Testis (tissue), 3 donors: ENCODE results near the gene BCO2. TPM values are rescaled to one million over a fixed set of nuclear protein-coding genes. Genes with fewer than 3 reads are reported as not detected.

Experiments used
- DNase-seq: peaks from one replicate; pipeline ENCODE4 v3.0.0-alpha.2; 2019
- H3K27ac ChIP-seq, 2 donors: fragments of 200-600 bp; sonication (generic); one replicate each; pipeline ENCODE4 v1.5.1; 2019
- H3K27me3 ChIP-seq: fragments of 200-600 bp; sonication (generic); one replicate; pipeline ENCODE4 v1.5.1; 2019
- H3K36me3 ChIP-seq: fragments of 200-600 bp; sonication (generic); one replicate; pipeline ENCODE4 v1.5.1; 2017; ENCODE audit warnings: low read depth; ENCODE audit errors: missing control alignments
- H3K4me1 ChIP-seq: fragments of 200-600 bp; sonication (generic); one replicate; pipeline ENCODE4 v1.5.1; 2019
- H3K4me3 ChIP-seq, 2 donors: fragments of 200-600 bp; sonication (generic); one replicate each; pipeline ENCODE4 v1.5.1; 2017 to 2019
- H3K9me3 ChIP-seq: fragments of 200-600 bp; sonication (generic); one replicate; pipeline ENCODE4 v1.5.1; 2017
- POLR2A ChIP-seq: fragments of 450-650 bp; IDR thresholded peaks from one replicate; pipeline ENCODE4 v1.6.1; 2017; ENCODE audit warnings: antibody characterized with exemption, mild to moderate bottlenecking, moderate library complexity
- WGBS, 2 donors: methylation state at CpG; one replicate each; pipeline ENCODE4 v1.1.5; 2018; 5-methylcytosine and 5-hydroxymethylcytosine counted together
- intact Hi-C: fragments of 100-400 bp; cut with DNase I; formaldehyde crosslinking; loops from one replicate; pipeline ENCODE4 v1.15.1; 2023; ENCODE audit warnings: low total_unique reads
- polyA plus RNA-seq: library from polyadenylated mRNA; stranded (reverse); fragments of 350-450 nt; fragmentation: Illumina TruSeq; extraction: RNeasy Lipid Tissue Mini Kit (QIAGEN cat#74804); gene quantifications from one replicate; pipeline ENCODE4 v1.2.3, GENCODE V29; 2014; ENCODE audit warnings: low read depth, low replicate concordance; ENCODE audit not compliant: insufficient read depth
- total RNA-seq, 2 donors: library from RNA; depleted of rRNA; stranded (reverse); fragments of >200 nt; gene quantifications; one replicate each; pipeline ENCODE4 v1.2.3, GENCODE V29; 2016
- TF ChIP-seq, protein P1 (sequence below), 3 experiments: fragments of 450-650 bp in 2 of 3; fragments of 200-600 bp in 1 of 3; sonication (generic) in 1 of 3; IDR thresholded peaks; one replicate each; pipeline ENCODE4 v1.5.1; 2016 to 2019; ENCODE audit warnings: antibody characterized with exemption in 3 of 3, mild to moderate bottlenecking in 2 of 3, moderate library complexity in 1 of 3

BCO2 gene
- total and polyA plus RNA-seq, 3 donors from 2014 or later = 10.2 to 11.0 (median 10.4) TPM

- no peak for TF ChIP-seq POLR2A
- peaks cover 7% of the 10 kb centered on the region for H3K4me1 ChIP-seq
- intact Hi-C loops = no loop called here
- H3K4me3 ChIP-seq = peak overlapping the region; percentile 66 to 79
- peak overlapping the region; percentile 92 to 95 for H3K27ac ChIP-seq
- H3K9me3 ChIP-seq = no peaks in the 10 kb centered on the region
- WGBS, 2 donors = 12 to 17% methylated on average over 8 of the region's 8 CpGs
- DNase-seq = no peak
- no peaks in the 10 kb centered on the region for H3K36me3 ChIP-seq
- H3K27me3 ChIP-seq = no peaks in the 10 kb centered on the region
Measured at GRCh38 chr11:112225753-112226061, 50.4 kb downstream of the BCO2 start.

GRCh38 chr11:112226062-112226830 lies 50.9 kb downstream of the BCO2 start, which contains the start of gene PTS:
PTS (plus strand) TSS chr11:112226428; CDS start chr11:112226444, 16 bp downstream.
- Histone ChIP-seq H3K36me3 (no peaks in the 10 kb centered on the region), H3K27ac (peak within 1 kb of the TSS; percentile 92 to 95), H3K4me1 (peaks cover 7% of the 10 kb centered on the region), H3K4me3 (peak within 1 kb of the TSS; percentile 66 to 79), H3K27me3 (no peaks in the 10 kb centered on the region), H3K9me3 (no peaks in the 10 kb centered on the region)
- intact Hi-C loops = no loop called here
- TF ChIP-seq POLR2A = peak; percentile 63
- TF ChIP-seq, protein P1, sequence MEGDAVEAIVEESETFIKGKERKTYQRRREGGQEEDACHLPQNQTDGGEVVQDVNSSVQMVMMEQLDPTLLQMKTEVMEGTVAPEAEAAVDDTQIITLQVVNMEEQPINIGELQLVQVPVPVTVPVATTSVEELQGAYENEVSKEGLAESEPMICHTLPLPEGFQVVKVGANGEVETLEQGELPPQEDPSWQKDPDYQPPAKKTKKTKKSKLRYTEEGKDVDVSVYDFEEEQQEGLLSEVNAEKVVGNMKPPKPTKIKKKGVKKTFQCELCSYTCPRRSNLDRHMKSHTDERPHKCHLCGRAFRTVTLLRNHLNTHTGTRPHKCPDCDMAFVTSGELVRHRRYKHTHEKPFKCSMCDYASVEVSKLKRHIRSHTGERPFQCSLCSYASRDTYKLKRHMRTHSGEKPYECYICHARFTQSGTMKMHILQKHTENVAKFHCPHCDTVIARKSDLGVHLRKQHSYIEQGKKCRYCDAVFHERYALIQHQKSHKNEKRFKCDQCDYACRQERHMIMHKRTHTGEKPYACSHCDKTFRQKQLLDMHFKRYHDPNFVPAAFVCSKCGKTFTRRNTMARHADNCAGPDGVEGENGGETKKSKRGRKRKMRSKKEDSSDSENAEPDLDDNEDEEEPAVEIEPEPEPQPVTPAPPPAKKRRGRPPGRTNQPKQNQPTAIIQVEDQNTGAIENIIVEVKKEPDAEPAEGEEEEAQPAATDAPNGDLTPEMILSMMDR (IDR thresholded peaks at IDR 0.05) = peak in 1 of 3 experiments; percentile 7
- peak; percentile 87 for DNase-seq
- 0% methylated on average over 4 to 58 of the region's 70 CpGs for WGBS, 2 donors

GRCh38 chr11:112226831-112227401 lies 51.6 kb downstream of the BCO2 start:
- Histone ChIP-seq H3K9me3 (no peaks in the 10 kb centered on the region), H3K36me3 (no peaks in the 10 kb centered on the region), H3K4me3 (peak overlapping the region; percentile 66 to 79), H3K27me3 (no peaks in the 10 kb centered on the region), H3K4me1 (peaks cover 7% of the 10 kb centered on the region), H3K27ac (peak overlapping the region; percentile 92 to 95)
- no peak for TF ChIP-seq POLR2A
- TF ChIP-seq, protein P1 (IDR thresholded peaks at IDR 0.05) = no peak
- 2% methylated on average over 16 of the region's 16 CpGs for WGBS, 2 donors
- intact Hi-C loops = no loop called here
- no peak for DNase-seq

DNA sequence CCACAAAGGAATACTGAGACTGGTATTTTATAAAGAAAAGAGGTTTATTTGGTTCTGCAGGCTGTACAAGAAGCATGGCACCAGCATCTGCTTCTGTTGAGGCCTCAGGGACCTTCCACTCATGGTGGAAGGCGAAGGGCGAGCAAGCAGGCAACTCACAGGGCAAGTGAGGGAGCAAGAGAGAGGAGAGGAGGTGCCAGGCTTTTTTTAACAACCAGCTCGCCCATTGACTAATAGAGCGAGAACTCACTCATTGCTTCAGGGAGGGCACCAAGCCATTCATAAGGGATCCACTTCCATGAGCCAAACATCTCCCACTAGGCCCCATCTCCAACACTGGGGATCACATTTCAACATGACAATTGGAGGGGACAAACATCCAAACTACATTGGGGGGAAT lies 52.2 kb downstream of the BCO2 start:
- H3K4me3 ChIP-seq = peak overlapping the region in 1 of 2 donors; percentile 79
- TF ChIP-seq, protein P1 (IDR thresholded peaks at IDR 0.05) = no peak
- no peak for TF ChIP-seq POLR2A
- no peaks in the 10 kb centered on the region for H3K9me3 ChIP-seq
- H3K36me3 ChIP-seq = no peaks in the 10 kb centered on the region
- 55 to 72% methylated on average over 4 of the region's 4 CpGs for WGBS, 2 donors
- peak overlapping the region in 1 of 2 donors; percentile 92 for H3K27ac ChIP-seq
- peaks cover 7% of the 10 kb centered on the region for H3K4me1 ChIP-seq
- DNase-seq = no peak
- H3K27me3 ChIP-seq = no peaks in the 10 kb centered on the region
- intact Hi-C loops = no loop called here

DNA sequence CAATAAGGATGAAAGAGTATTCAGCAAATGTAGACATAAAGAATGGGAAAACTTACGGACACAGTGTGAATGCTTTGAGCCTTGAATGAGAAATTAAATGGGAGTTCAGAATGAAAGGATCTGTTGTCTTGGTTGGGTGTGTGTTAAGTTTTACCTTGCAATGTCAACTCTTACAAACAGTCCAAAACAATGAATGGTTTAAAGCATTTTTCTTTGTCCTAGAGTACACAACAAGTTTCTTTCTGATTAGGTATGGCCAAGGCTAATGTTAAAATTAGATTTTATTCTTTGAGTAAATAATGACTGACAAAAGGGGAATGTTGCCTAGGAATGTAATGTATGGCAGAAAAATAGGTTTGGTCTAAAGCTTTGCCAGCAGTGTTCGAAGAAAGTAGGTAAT lies 53.4 kb downstream of the BCO2 start:
- no peak for TF ChIP-seq POLR2A
- TF ChIP-seq, protein P1 (IDR thresholded peaks at IDR 0.05) = no peak
- Histone ChIP-seq H3K36me3 (no peaks in the 10 kb centered on the region), H3K27ac (no peak overlapping the region), H3K4me3 (no peak overlapping the region), H3K4me1 (peaks cover 7% of the 10 kb centered on the region), H3K9me3 (no peaks in the 10 kb centered on the region), H3K27me3 (no peaks in the 10 kb centered on the region)
- 93 to 95% methylated on average over 2 of the region's 2 CpGs for WGBS, 2 donors
- DNase-seq = no peak
- intact Hi-C loops = no loop called here
